Uterus (tissue), 2 donors: ENCODE data around the gene CREB5.

Experiments
- POLR2A ChIP-seq, 2 donors: fragments of 450-650 bp; IDR thresholded peaks; one replicate each; pipeline ENCODE4 v1.6.1; 2016; ENCODE audit warnings: antibody characterized with exemption in 2 of 2, mild to moderate bottlenecking in 1 of 2, moderate library complexity in 1 of 2
- TF ChIP-seq, protein P1 (sequence below), 4 experiments: fragments of 200-600 bp in 2 of 4; fragments of 450-650 bp in 2 of 4; sonication (generic) in 2 of 4; IDR thresholded peaks; one replicate each; pipeline ENCODE4 v1.5.1; 2016 to 2019; ENCODE audit warnings: antibody characterized with exemption in 4 of 4, mild to moderate bottlenecking in 2 of 4, moderate library complexity in 1 of 4

GRCh38 chr7:28841766-28842165, 429.4 kb downstream of the CREB5 start:
- TF ChIP-seq, protein P1, sequence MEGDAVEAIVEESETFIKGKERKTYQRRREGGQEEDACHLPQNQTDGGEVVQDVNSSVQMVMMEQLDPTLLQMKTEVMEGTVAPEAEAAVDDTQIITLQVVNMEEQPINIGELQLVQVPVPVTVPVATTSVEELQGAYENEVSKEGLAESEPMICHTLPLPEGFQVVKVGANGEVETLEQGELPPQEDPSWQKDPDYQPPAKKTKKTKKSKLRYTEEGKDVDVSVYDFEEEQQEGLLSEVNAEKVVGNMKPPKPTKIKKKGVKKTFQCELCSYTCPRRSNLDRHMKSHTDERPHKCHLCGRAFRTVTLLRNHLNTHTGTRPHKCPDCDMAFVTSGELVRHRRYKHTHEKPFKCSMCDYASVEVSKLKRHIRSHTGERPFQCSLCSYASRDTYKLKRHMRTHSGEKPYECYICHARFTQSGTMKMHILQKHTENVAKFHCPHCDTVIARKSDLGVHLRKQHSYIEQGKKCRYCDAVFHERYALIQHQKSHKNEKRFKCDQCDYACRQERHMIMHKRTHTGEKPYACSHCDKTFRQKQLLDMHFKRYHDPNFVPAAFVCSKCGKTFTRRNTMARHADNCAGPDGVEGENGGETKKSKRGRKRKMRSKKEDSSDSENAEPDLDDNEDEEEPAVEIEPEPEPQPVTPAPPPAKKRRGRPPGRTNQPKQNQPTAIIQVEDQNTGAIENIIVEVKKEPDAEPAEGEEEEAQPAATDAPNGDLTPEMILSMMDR (IDR thresholded peaks at IDR 0.05), result no peak
- no peak for TF ChIP-seq POLR2A (IDR thresholded peaks at IDR 0.05)
